WERI-Rb-1 (cell line): ENCODE data around the gene ARVCF.

Source experiments
- DNase-seq: peaks from one replicate; pipeline ENCODE4 v3.0.0-alpha.2; 2020
- H3K27ac ChIP-seq: fragments of 250-450 bp; sonication (Bioruptor Pico); 2 replicates; pipeline ENCODE4 v1.5.1; 2020; ENCODE audit warnings: mild to moderate bottlenecking, moderate library complexity
- H3K27me3 ChIP-seq: fragments of 250-450 bp; sonication (Bioruptor Pico); 2 replicates; pipeline ENCODE4 v1.5.1; 2021; ENCODE audit warnings: mild to moderate bottlenecking, low read depth, moderate library complexity; ENCODE audit not compliant: insufficient read depth, severe bottlenecking
- H3K36me3 ChIP-seq: fragments of 250-450 bp; sonication (Bioruptor Pico); 2 replicates; pipeline ENCODE4 v1.5.1; 2020; ENCODE audit warnings: mild to moderate bottlenecking, moderate library complexity
- H3K4me3 ChIP-seq: 2 replicates; pipeline ENCODE4 v1.5.1; 2011; ENCODE audit warnings: low read depth, mild to moderate bottlenecking, control low read depth, low read length
- H3K9me3 ChIP-seq: fragments of 250-450 bp; sonication (Bioruptor Pico); 2 replicates; pipeline ENCODE4 v1.5.1; 2021; ENCODE audit warnings: mild to moderate bottlenecking, moderate library complexity; ENCODE audit not compliant: severe bottlenecking
- CTCF ChIP-seq: IDR thresholded peaks from 2 replicates; pipeline ENCODE4 v1.5.1; 2011; ENCODE audit warnings: low read depth, mild to moderate bottlenecking, control low read depth, inconsistent platforms, low read length

ARVCF gene

GRCh38 chr22:19970031-19970478, 46.6 kb downstream of the ARVCF start:
- Histone ChIP-seq H3K27me3 (no peaks in the 10 kb centered on the region), H3K36me3 (peaks cover 86% of the 10 kb centered on the region), H3K4me3 (no peak overlapping the region), H3K27ac (peak overlapping the region; percentile 18; the same call in 1 of the 2 replicates), H3K9me3 (no peaks in the 10 kb centered on the region)
- DNase-seq, result no peak
- TF ChIP-seq CTCF, result no peak

- DNase-seq, result no peak
- no peak overlapping the region for H3K4me3 ChIP-seq
- H3K36me3 ChIP-seq, result peaks cover 93% of the 10 kb centered on the region
- no peaks in the 10 kb centered on the region for H3K27me3 ChIP-seq
- TF ChIP-seq CTCF, result no peak
- H3K9me3 ChIP-seq, result no peaks in the 10 kb centered on the region
- no peak overlapping the region for H3K27ac ChIP-seq
Observed at GRCh38 chr22:19969141-19969928, 47.3 kb downstream of the ARVCF start.

- DNase-seq, result no peak
- no peaks in the 10 kb centered on the region for H3K27me3 ChIP-seq
- peaks cover 94% of the 10 kb centered on the region for H3K36me3 ChIP-seq
- no peak overlapping the region for H3K27ac ChIP-seq
- H3K9me3 ChIP-seq, result no peaks in the 10 kb centered on the region
- H3K4me3 ChIP-seq, result no peak overlapping the region
- no peak for TF ChIP-seq CTCF
Observed at GRCh38 chr22:19968450-19968891, 48.2 kb downstream of the ARVCF start.

- Histone ChIP-seq H3K36me3 (peaks cover 94% of the 10 kb centered on the region), H3K27ac (no peak overlapping the region), H3K27me3 (no peaks in the 10 kb centered on the region), H3K4me3 (no peak overlapping the region), H3K9me3 (no peaks in the 10 kb centered on the region)
- TF ChIP-seq CTCF, result no peak
- no peak for DNase-seq
Observed at GRCh38 chr22:19967850-19968449, 48.7 kb downstream of the ARVCF start.

GRCh38 chr22:19966908-19967750, 49.5 kb downstream of the ARVCF start:
- TF ChIP-seq CTCF, result no peak
- Histone ChIP-seq H3K4me3 (no peak overlapping the region), H3K27me3 (no peaks in the 10 kb centered on the region), H3K27ac (no peak overlapping the region), H3K9me3 (no peaks in the 10 kb centered on the region), H3K36me3 (peaks cover 93% of the 10 kb centered on the region)
- DNase-seq, result no peak
